Subcutaneous adipose tissue (tissue), 4 donors: ENCODE data around the gene HDDC3. TPM values are rescaled to one million over a fixed set of nuclear protein-coding genes. Genes with fewer than 3 reads are reported as not detected.

ENCODE experiments used
- CTCF ChIP-seq: fragments of 450-650 bp; IDR thresholded peaks from one replicate; pipeline ENCODE4 v1.5.1; 2016; ENCODE audit warnings: low read depth, mild to moderate bottlenecking, control low read depth, antibody characterized with exemption, moderate library complexity
- total RNA-seq, 4 donors: library from RNA; depleted of rRNA; stranded (reverse); fragments of >200 nt; gene quantifications; one replicate each; pipeline ENCODE4 v1.1.0, GENCODE V29; 2016

Gene HDDC3
- 10 to 100 TPM; 15.6 to 42.4 (median 17.1) TPM for total RNA-seq

GRCh38 chr15:90931828-90932659 is at the start of gene HDDC3:
HDDC3 (minus strand) TSS chr15:90932549; CDS start chr15:90932540, 9 bp downstream.
- TF ChIP-seq CTCF: no peak

- TF ChIP-seq CTCF: no peak
These were observed 49.8 kb upstream of the HDDC3 start for GRCh38 chr15:90982135-90982534.

GRCh38 chr15:90981681-90982080 is 49.3 kb upstream of the HDDC3 start:
- no peak for TF ChIP-seq CTCF

- no peak for TF ChIP-seq CTCF
These were observed 47.2 kb upstream of the HDDC3 start for GRCh38 chr15:90979582-90979981.

GRCh38 chr15:90974216-90974615 is 41.9 kb upstream of the HDDC3 start:
- TF ChIP-seq CTCF: no peak

GRCh38 chr15:90972133-90972532 is 39.8 kb upstream of the HDDC3 start:
- no peak for TF ChIP-seq CTCF

GRCh38 chr15:90970274-90970673 is 37.9 kb upstream of the HDDC3 start:
- TF ChIP-seq CTCF: no peak
